ENCODE measurements around the gene CLEC10A. TPM values are rescaled to one million over a fixed set of nuclear protein-coding genes. Genes with fewer than 3 reads are reported as not detected.

The CLEC10A gene
- total RNA-seq (2014; rRNA removed; shearing (Covaris generic)), result not detected in 2 replicates

GRCh38 chr17:7079581-7080455 is at the start of gene CLEC10A:
CLEC10A (minus strand) TSS chr17:7080251; CDS start chr17:7078812, 1,439 bp downstream.

GRCh38 chr17:7114241-7114874 is 34.3 kb upstream of the CLEC10A start, which contains the start of gene ASGR2:
ASGR2 (minus strand) TSS chr17:7114822; CDS start chr17:7114240, 582 bp downstream.

DNA sequence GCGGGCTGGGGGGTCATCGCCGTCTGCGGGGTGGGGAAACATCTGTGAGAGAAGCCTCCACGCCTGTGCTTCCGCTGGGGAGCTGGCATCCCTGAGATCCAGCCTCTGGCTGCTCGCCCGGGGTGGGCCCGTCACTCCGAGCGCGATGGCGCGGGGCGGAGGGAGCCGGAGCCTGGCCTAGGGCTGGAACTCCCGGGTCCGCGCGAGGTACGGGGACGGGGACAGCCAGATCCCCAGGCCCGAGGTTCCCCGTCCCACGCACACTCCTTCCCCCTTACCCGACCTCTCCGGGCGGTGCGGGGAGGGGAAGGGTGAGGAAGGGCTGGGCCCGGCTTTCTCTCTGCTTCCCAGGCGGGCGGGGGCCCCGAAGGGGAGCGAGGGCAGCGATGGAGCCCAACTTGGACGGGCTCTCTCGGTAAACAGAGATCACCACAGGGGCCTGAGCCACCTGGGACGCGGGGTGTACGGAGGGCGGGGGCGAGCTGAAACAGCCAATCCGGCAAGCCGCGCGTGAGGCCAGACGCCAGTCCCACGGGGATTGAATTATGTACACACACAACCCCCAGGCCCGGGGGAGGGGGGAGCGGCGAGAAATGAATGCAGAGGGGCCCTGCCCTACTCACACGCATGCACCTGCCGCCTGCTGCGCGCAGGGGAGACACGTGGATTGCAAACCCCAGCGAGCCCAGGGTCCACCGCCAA is 36.4 kb downstream of the CLEC10A start, which contains the start of gene SLC16A11:
SLC16A11 (minus strand) TSS at position 596 of the 702 bp plus-strand sequence; CDS start at position 17, 579 bp downstream.

GRCh38 chr17:7035591-7036368 is 44.3 kb downstream of the CLEC10A start, which contains the start of gene SLC16A13:
SLC16A13 (plus strand) TSS chr17:7036015; CDS start chr17:7036383, 368 bp downstream.

Small RNA genes within 50 kb of the gene (small RNA-seq; reads per million reads assigned to genes)
- gene AC120057.1, result not detected

Other genes starting within 250 kb of the CLEC10A start
- not detected in 2 replicates for gene TEKT1, start 248.5 kb downstream of the CLEC10A start, total RNA-seq (2014; rRNA removed; shearing (Covaris generic))
- gene ALOX12, start 84.2 kb downstream of the CLEC10A start, total RNA-seq (2014; rRNA removed; shearing (Covaris generic)), result not detected in 2 replicates
- gene RNASEK, start 67.6 kb downstream of the CLEC10A start, total RNA-seq (2014; rRNA removed; shearing (Covaris generic)), result 89.7 and 140 TPM in 2 replicates
- not detected in 2 replicates for gene BCL6B, start 57.2 kb downstream of the CLEC10A start, total RNA-seq (2014; rRNA removed; shearing (Covaris generic))
- gene SLC16A13, start 44.2 kb downstream of the CLEC10A start, total RNA-seq (2014; rRNA removed; shearing (Covaris generic)), result 0.53 and 0.79 TPM in 2 replicates
- not detected in 2 replicates for gene SLC16A11, start 36.2 kb downstream of the CLEC10A start, total RNA-seq (2014; rRNA removed; shearing (Covaris generic))
- not detected in 2 replicates for gene ASGR2, start 34.6 kb upstream of the CLEC10A start, total RNA-seq (2014; rRNA removed; shearing (Covaris generic))
- 2.0 and 3.1 TPM in 2 replicates for gene ASGR1, start 99.1 kb upstream of the CLEC10A start, total RNA-seq (2014; rRNA removed; shearing (Covaris generic))
- gene DLG4, start 139.6 kb upstream of the CLEC10A start, total RNA-seq (2014; rRNA removed; shearing (Covaris generic)), result 18.1 and 25.8 TPM in 2 replicates
- gene ACADVL, start 139.7 kb upstream of the CLEC10A start, total RNA-seq (2014; rRNA removed; shearing (Covaris generic)), result 659 and 664 TPM in 2 replicates
- 67.9 and 69.8 TPM in 2 replicates for gene DVL2, start 154.3 kb upstream of the CLEC10A start, total RNA-seq (2014; rRNA removed; shearing (Covaris generic))
- 52.4 and 54.4 TPM in 2 replicates for gene PHF23, start 159.2 kb upstream of the CLEC10A start, total RNA-seq (2014; rRNA removed; shearing (Covaris generic))
- 147 and 165 TPM in 2 replicates for gene GABARAP, start 162.2 kb upstream of the CLEC10A start, total RNA-seq (2014; rRNA removed; shearing (Covaris generic))
- 53.1 and 75.3 TPM in 2 replicates for gene CTDNEP1, start 171.5 kb upstream of the CLEC10A start, total RNA-seq (2014; rRNA removed; shearing (Covaris generic))
- gene ELP5, start 172.0 kb upstream of the CLEC10A start, total RNA-seq (2014; rRNA removed; shearing (Covaris generic)), result 69.7 and 99.4 TPM in 2 replicates
- gene CLDN7, start 182.2 kb upstream of the CLEC10A start, total RNA-seq (2014; rRNA removed; shearing (Covaris generic)), result 0.49 and 0.50 TPM in 2 replicates
- 0.05 TPM in 1 of 2 replicates, not detected in the other for gene SLC2A4, start 201.5 kb upstream of the CLEC10A start, total RNA-seq (2014; rRNA removed; shearing (Covaris generic))
- gene YBX2, start 214.4 kb upstream of the CLEC10A start, total RNA-seq (2014; rRNA removed; shearing (Covaris generic)), result not detected in 2 replicates
- gene EIF5A, start 227.4 kb upstream of the CLEC10A start, total RNA-seq (2014; rRNA removed; shearing (Covaris generic)), result 1,009 and 1,089 TPM in 2 replicates
- 97.9 and 100 TPM in 2 replicates for gene GPS2, start 235.1 kb upstream of the CLEC10A start, total RNA-seq (2014; rRNA removed; shearing (Covaris generic))
- gene NEURL4, start 249.1 kb upstream of the CLEC10A start, total RNA-seq (2014; rRNA removed; shearing (Covaris generic)), result 14.2 and 17.0 TPM in 2 replicates